HuH-7 (cell line): ENCODE data around the gene ITGBL1.

Experiments
- DNase-seq: peaks from one replicate; pipeline ENCODE4 v3.0.0; 2011; ENCODE audit warnings: low spot score

ITGBL1 gene

GRCh38 chr13:101628900-101629299 is 176.4 kb downstream of the ITGBL1 start:
- no peak for DNase-seq

- no peak for DNase-seq
Observed at GRCh38 chr13:101631395-101631794, 178.9 kb downstream of the ITGBL1 start.

- DNase-seq: no peak
Observed at GRCh38 chr13:101634142-101634541, 181.7 kb downstream of the ITGBL1 start.

GRCh38 chr13:101639711-101640110 is 187.2 kb downstream of the ITGBL1 start:
- DNase-seq: no peak

- DNase-seq: no peak
Observed at GRCh38 chr13:101640788-101641400, 188.4 kb downstream of the ITGBL1 start.

- DNase-seq: no peak
Observed at GRCh38 chr13:101645871-101646270, 193.4 kb downstream of the ITGBL1 start.

- no peak for DNase-seq
Observed at GRCh38 chr13:101647760-101648159, 195.3 kb downstream of the ITGBL1 start.

- no peak for DNase-seq
Observed at GRCh38 chr13:101648766-101649487, 196.5 kb downstream of the ITGBL1 start.

- DNase-seq: no peak
Observed at GRCh38 chr13:101649488-101650126, 197.1 kb downstream of the ITGBL1 start.

GRCh38 chr13:101654883-101655282 is 202.4 kb downstream of the ITGBL1 start:
- no peak for DNase-seq

GRCh38 chr13:101655435-101655834 is 203.0 kb downstream of the ITGBL1 start:
- no peak for DNase-seq

- DNase-seq: no peak
Observed at GRCh38 chr13:101660711-101661110, 208.2 kb downstream of the ITGBL1 start.

- no peak for DNase-seq
Observed at GRCh38 chr13:101661839-101662238, 209.4 kb downstream of the ITGBL1 start.

GRCh38 chr13:101673360-101674105 is 221.1 kb downstream of the ITGBL1 start:
- no peak for DNase-seq

- no peak for DNase-seq
Observed at GRCh38 chr13:101681834-101682233, 229.4 kb downstream of the ITGBL1 start.

- no peak for DNase-seq
Observed at GRCh38 chr13:101686003-101686402, 233.5 kb downstream of the ITGBL1 start.

GRCh38 chr13:101690871-101691270 is 238.4 kb downstream of the ITGBL1 start:
- no peak for DNase-seq

GRCh38 chr13:101691341-101691860 is 238.9 kb downstream of the ITGBL1 start:
- DNase-seq: no peak

GRCh38 chr13:101695870-101696516 is 243.5 kb downstream of the ITGBL1 start:
- DNase-seq: no peak

- no peak for DNase-seq
Observed at GRCh38 chr13:101697745-101698144, 245.3 kb downstream of the ITGBL1 start.

GRCh38 chr13:101698400-101698799 is 245.9 kb downstream of the ITGBL1 start:
- no peak for DNase-seq

- no peak for DNase-seq
Observed at GRCh38 chr13:101700598-101700997, 248.1 kb downstream of the ITGBL1 start.
